WERI-Rb-1 (cell line): ENCODE measurements around the gene MATN4.

ENCODE experiments used
- DNase-seq: peaks from one replicate; pipeline ENCODE4 v3.0.0-alpha.2; 2020
- H3K27ac ChIP-seq: fragments of 250-450 bp; sonication (Bioruptor Pico); 2 replicates; pipeline ENCODE4 v1.5.1; 2020; ENCODE audit warnings: mild to moderate bottlenecking, moderate library complexity
- H3K27me3 ChIP-seq: fragments of 250-450 bp; sonication (Bioruptor Pico); 2 replicates; pipeline ENCODE4 v1.5.1; 2021; ENCODE audit warnings: mild to moderate bottlenecking, low read depth, moderate library complexity; ENCODE audit not compliant: insufficient read depth, severe bottlenecking
- H3K36me3 ChIP-seq: fragments of 250-450 bp; sonication (Bioruptor Pico); 2 replicates; pipeline ENCODE4 v1.5.1; 2020; ENCODE audit warnings: mild to moderate bottlenecking, moderate library complexity
- H3K4me3 ChIP-seq: 2 replicates; pipeline ENCODE4 v1.5.1; 2011; ENCODE audit warnings: low read depth, mild to moderate bottlenecking, control low read depth, low read length
- H3K9me3 ChIP-seq: fragments of 250-450 bp; sonication (Bioruptor Pico); 2 replicates; pipeline ENCODE4 v1.5.1; 2021; ENCODE audit warnings: mild to moderate bottlenecking, moderate library complexity; ENCODE audit not compliant: severe bottlenecking
- CTCF ChIP-seq: IDR thresholded peaks from 2 replicates; pipeline ENCODE4 v1.5.1; 2011; ENCODE audit warnings: low read depth, mild to moderate bottlenecking, control low read depth, inconsistent platforms, low read length

The MATN4 gene

DNA sequence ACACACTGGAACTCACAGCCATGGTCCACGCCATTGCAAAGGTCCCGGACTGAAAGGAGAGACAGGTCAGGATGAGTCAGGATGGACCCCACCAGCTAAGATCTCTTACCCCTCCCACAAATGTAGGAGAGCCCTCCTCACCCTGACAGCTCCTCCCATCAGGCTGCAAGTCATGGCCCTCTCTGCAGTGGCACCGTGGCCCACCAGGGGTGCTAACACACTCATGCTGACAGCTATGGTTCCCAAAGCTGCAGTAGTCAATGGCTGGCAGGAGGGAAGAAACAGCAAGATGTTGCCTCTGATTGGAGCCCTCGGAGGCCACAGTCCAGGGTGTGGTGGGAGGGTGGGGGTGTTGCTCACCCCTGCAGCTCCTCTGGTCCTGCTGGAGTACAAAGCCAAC lies 7.1 kb downstream of the MATN4 start:
- Histone ChIP-seq H3K4me3 (no peak overlapping the region), H3K27ac (no peak overlapping the region), H3K27me3 (no peaks in the 10 kb centered on the region), H3K36me3 (no peaks in the 10 kb centered on the region), H3K9me3 (no peaks in the 10 kb centered on the region)
- peak; percentile 84 for DNase-seq
- peak; percentile 83 for TF ChIP-seq CTCF

DNA sequence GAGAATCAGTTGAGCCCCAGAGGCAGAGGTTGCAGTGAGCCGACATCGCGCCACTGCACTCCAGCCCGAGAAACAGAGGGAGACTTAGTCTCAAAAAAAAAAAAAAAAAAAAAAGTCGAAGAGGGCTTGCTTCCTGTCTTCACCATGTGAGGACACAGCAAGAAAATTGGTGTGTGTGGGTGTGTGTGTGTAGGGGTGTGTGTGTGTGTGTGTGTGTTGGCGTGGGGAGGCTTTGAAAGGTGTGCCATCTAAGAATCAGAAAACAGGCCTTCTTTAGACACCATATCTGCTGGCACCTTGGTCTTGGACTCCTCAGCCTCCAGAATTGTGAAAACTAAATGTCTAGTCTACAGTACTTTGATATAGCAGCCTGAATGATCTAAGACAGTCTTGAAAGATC lies 8.3 kb downstream of the MATN4 start:
- no peak for TF ChIP-seq CTCF
- no peaks in the 10 kb centered on the region for H3K36me3 ChIP-seq
- no peak overlapping the region for H3K4me3 ChIP-seq
- no peak for DNase-seq
- H3K27ac ChIP-seq = no peak overlapping the region
- H3K27me3 ChIP-seq = no peaks in the 10 kb centered on the region
- peaks cover 5% of the 10 kb centered on the region for H3K9me3 ChIP-seq

- Histone ChIP-seq H3K4me3 (no peak overlapping the region), H3K36me3 (no peaks in the 10 kb centered on the region), H3K9me3 (peaks cover 9% of the 10 kb centered on the region), H3K27me3 (no peaks in the 10 kb centered on the region), H3K27ac (no peak overlapping the region)
- no peak for TF ChIP-seq CTCF
- no peak for DNase-seq
Observed at GRCh38 chr20:45297786-45298497, 10.2 kb downstream of the MATN4 start.

GRCh38 chr20:45294659-45295058 lies 13.4 kb downstream of the MATN4 start:
- peaks cover 9% of the 10 kb centered on the region for H3K9me3 ChIP-seq
- no peak overlapping the region for H3K27ac ChIP-seq
- no peak overlapping the region for H3K4me3 ChIP-seq
- no peak for TF ChIP-seq CTCF
- H3K27me3 ChIP-seq = no peaks in the 10 kb centered on the region
- no peak for DNase-seq
- H3K36me3 ChIP-seq = no peaks in the 10 kb centered on the region

- H3K4me3 ChIP-seq = 0 out of 2 replicates have a peak overlapping the region, but pooled peaks have one; percentile 63
Observed at GRCh38 chr20:45294003-45294368, 14.1 kb downstream of the MATN4 start.

More at GRCh38 chr20:45294003-45294368, 14.1 kb downstream of the MATN4 start:
- H3K36me3 ChIP-seq = no peaks in the 10 kb centered on the region
- no peak overlapping the region for H3K27ac ChIP-seq
- peaks cover 9% of the 10 kb centered on the region for H3K9me3 ChIP-seq
- no peaks in the 10 kb centered on the region for H3K27me3 ChIP-seq
- TF ChIP-seq CTCF = no peak
- DNase-seq = no peak
